SIG-M5 (cell line): Measurements from ENCODE around the gene TAF4.

Source experiments
- DNase-seq: peaks from one replicate; lab custom pipeline; 2025; lab: John Stamatoyannopoulos, UW

Gene TAF4

DNA sequence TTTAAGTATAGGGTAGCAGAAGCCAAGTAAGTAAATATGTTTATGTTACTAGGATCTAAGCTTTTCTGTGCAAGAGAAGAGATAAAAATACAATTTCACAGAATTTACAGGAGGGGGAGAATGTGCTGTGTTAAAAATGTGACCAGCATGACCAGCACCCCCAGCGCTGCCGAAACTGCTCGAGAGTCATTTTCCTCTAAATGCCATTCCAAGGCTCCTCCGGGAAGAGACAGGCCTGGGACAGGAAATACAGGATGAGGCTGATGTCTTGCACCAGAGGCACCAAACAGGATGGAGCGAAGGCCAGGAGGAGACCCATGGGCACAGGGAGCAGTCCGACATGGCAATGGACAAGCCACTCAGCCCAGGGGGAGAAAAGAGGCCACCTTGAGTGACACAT lies 21.1 kb downstream of the TAF4 start:
- DNase-seq: no peak

- no peak for DNase-seq
Observed at GRCh38 chr20:62043131-62043914, 22.4 kb downstream of the TAF4 start.

- no peak for DNase-seq
Observed at GRCh38 chr20:62042025-62042820, 23.5 kb downstream of the TAF4 start.

DNA sequence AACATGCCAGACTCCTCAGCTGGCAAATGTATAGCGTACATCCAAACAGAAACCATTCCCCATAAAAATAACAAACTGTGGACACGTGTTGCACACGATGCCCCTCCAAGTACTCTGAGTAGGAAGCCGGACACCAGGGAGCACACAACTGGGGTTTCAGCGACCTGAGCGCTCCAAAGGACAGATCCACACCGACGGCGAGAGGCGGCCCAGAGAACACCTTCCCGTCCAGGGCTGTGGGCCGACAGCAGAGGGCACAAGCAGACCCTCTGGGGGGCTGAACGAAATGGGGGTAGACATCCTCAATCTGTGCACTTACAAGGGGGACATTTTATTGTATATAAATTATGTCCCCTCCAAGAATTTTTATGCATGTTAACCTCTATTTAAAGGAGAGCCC lies 24.7 kb downstream of the TAF4 start:
- no peak for DNase-seq

DNA sequence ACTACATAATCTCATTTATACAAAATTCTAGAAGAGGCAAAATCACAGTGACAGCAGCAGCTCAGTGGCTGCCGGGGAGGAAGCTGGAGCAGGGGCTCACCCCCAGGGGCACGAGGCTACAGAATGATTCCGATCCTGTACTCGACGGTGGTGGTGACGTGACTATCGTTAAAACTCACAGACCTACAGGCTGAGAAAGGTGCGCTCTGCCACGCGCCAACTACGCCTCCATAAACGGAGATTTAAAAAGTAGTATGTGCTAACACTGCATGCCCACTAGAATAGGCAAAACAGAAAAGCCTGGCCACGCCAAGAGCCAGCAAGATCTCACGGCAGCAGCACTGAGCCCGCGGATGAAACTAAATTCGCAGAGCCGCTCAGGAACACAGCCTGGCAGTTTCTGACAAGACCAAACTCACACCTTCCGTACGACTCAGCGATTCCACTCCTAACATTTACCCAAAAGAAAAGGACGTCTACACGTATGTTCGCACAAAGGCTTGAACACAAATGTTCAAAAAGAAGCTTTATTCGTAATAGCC lies 25.2 kb downstream of the TAF4 start:
- no peak for DNase-seq

DNA sequence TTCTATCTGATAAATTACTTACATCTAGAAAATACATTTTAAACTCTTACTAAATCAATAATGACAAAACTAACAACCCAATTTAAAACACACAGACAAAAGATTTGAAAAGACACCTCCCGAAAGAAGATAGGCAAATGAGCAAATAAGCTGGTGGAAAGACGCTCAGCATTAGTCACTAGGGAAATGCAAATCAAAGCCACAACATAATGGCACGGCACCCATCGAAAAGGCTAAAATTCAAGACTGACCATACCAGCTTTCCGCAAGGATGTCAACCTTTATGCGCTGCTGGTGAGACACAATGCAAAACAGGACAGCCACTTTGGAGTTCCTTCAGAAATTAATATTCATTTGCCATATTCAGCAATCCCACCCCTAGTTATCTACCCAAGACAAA lies 25.9 kb downstream of the TAF4 start:
- no peak for DNase-seq

- DNase-seq: no peak
Observed at GRCh38 chr20:62032609-62033368, 32.9 kb downstream of the TAF4 start.

DNA sequence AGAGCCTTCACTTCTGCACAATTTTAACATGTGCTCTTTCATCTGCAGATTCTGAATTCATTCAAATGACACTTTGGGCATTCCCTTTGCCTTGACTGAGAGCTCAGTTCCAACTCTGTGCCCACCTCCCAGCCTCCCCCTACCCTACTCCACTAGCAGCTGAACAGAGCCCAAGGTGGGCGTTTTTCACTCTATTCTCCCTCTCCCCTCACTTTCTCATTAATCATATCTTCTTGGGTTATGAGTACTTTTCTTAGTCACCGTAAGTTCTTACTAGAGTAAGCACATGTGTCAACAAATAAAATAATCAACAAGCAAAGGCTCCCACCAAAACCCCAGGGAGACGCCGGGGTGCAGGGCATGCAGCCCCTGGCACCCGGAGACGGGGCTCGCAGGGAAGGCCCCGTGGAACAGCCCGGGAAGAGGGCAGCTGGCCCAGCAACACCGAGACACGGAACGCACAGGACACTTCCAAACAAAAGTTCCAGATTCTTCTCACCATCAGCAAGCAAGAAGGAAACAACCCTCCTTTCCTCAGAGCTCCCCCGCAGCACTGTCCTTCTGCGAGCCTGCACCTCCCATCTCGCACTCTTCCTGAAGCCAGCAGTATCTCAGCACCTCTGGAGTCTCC lies 34.1 kb downstream of the TAF4 start:
- no peak for DNase-seq

GRCh38 chr20:62030834-62031434 lies 34.7 kb downstream of the TAF4 start:
- no peak for DNase-seq

GRCh38 chr20:62030357-62030756 lies 35.3 kb downstream of the TAF4 start:
- no peak for DNase-seq

GRCh38 chr20:62029949-62030348 lies 35.7 kb downstream of the TAF4 start:
- no peak for DNase-seq

DNA sequence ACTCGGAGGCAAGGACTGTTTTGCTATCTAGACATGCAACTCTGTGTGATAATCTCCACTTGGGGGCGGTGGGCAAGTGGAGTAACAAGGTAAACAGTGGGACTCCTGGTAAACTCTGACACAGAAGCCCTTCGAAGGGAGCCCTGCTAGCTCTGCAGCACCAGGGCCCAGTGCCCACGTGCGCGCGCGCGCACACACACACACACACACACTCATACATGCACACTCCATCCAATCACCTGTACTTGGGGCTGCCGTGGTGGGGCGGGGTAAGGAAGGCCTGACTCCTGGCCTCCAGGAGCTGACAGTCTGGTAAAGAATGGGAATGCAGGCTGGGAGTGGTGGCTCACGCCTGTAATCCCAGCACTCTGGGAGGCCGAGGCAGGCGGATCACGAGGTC lies 36.4 kb downstream of the TAF4 start:
- DNase-seq: no peak

DNA sequence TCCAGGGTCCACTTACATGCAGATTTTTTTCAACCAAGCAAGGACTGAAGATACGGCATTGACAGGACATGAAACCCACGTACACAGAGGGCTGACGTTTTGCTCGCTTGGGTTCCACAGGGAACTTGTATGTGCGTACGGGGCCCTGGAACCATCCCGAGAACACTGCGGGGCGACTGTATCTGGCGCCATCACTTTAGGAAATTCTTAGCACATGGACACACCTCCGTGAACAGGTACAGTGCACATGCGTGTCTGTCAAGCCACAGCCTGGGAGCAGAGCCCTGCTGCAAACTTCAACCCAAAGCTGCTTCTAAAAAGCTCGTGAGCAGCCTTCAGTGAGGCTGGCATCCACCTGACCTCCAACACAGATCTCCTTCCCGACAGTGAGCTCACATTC lies 37.3 kb downstream of the TAF4 start:
- DNase-seq: no peak

GRCh38 chr20:62027698-62028321 lies 37.9 kb downstream of the TAF4 start:
- DNase-seq: no peak

- no peak for DNase-seq
Observed at GRCh38 chr20:62027116-62027515, 38.6 kb downstream of the TAF4 start.

DNA sequence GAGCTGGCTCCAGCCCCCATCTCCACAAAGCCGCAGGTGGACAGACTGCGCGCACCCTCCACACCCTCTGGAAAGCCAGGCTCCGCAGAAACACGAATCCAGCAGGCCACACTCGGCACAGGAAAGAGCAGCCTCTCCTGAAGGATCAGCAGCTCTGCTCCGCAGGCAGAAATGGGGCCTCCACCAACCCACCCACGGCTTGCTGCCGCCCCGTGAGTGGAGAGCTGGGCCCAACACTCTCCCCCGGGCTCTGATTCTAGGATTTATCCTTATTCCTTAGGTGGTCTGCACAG lies 39.2 kb downstream of the TAF4 start:
- no peak for DNase-seq

DNA sequence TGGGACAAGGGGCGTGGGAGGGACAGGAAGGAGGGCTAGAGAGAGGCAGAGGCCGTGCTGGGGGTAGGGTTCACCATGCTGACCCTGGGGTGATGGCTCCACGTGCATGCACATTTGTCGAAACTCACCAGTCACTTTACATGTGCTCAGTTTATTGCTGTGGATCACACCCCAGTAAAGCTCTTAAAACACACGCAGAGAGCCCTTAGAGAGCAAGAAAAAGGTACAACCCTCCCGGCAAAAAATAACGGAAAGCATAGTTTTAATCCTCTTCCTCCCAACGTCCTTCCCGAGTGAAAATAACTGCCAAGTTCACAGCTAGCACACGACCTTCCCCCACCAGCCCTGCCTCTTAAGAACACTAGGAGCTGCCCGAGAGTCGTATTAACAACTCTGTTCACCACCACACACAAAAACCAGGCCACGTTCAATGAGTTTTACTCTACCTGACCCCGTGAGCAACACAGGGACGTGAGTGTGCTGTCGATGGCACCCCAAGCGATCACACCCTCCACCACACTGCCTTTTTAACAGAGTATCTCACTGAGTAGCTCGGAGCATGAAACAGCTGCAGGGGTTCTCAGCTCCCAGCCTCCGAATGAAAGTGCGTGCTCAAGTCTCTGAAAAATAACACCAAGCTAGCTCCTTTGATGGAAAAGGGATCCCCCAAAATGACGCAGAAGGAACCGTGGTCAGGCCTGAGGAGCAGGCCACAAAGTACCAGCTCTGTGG lies 39.7 kb downstream of the TAF4 start:
- DNase-seq: no peak

GRCh38 chr20:62025394-62025793 lies 40.3 kb downstream of the TAF4 start:
- no peak for DNase-seq

GRCh38 chr20:62023935-62024334 lies 41.7 kb downstream of the TAF4 start:
- no peak for DNase-seq

DNA sequence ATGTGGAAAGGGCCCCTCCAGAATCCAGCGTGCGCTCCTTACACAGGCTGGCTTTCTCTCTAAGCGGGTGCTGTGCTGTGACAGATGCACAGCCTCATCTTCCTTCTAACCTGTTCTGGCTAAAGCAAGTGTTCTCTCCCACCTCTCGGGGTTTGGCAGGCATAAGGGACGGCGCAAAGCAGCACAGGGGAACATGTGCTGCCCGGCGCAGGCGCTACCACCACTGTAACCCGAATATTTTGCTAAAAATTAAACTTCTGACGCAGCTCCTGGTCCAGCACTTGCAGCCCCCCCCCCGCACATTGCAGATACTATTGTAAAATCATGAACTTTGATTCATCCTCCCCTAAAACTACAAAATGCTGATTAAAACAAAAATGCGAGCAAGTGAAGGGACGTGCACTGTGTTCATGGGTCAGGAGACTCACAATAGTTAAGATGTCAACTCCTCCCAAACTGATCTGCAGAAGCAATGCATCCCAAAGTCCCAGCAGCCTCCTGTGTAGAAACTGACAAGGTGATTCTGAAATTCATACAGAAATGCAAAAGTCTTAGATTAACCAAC lies 43.0 kb downstream of the TAF4 start:
- no peak for DNase-seq
